ENCODE data around the gene CUZD1. TPM values are rescaled to one million over a fixed set of nuclear protein-coding genes. Genes with fewer than 3 reads are reported as not detected.

Gene CUZD1
- total and polyA plus RNA-seq, 9 of the 15 experiments (the other 6 are each of a cell fraction or from before 2014, with no cell fraction given) = 0.51 to 1.7 (median 1.1) TPM

DNA sequence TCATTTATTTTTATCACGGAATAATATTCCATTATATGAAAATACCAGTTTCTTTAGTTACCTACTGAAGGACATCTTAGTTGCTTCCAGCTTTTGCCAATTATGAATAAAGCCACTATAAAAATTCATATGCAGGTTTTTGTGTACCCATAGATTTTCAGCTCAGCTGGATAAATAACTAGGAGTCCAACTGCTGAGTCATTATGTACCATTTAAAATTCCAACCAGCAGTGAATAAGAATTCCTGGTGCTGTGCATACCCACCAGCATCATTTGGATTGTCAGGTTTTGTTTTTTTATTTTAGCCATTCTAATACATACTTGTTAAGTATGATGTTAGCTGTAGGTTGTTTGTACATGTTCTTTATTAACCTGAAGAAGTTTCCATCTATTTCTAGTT, 19.2 kb upstream of the CUZD1 start (continued):
- TF ChIP-seq, protein P1, sequence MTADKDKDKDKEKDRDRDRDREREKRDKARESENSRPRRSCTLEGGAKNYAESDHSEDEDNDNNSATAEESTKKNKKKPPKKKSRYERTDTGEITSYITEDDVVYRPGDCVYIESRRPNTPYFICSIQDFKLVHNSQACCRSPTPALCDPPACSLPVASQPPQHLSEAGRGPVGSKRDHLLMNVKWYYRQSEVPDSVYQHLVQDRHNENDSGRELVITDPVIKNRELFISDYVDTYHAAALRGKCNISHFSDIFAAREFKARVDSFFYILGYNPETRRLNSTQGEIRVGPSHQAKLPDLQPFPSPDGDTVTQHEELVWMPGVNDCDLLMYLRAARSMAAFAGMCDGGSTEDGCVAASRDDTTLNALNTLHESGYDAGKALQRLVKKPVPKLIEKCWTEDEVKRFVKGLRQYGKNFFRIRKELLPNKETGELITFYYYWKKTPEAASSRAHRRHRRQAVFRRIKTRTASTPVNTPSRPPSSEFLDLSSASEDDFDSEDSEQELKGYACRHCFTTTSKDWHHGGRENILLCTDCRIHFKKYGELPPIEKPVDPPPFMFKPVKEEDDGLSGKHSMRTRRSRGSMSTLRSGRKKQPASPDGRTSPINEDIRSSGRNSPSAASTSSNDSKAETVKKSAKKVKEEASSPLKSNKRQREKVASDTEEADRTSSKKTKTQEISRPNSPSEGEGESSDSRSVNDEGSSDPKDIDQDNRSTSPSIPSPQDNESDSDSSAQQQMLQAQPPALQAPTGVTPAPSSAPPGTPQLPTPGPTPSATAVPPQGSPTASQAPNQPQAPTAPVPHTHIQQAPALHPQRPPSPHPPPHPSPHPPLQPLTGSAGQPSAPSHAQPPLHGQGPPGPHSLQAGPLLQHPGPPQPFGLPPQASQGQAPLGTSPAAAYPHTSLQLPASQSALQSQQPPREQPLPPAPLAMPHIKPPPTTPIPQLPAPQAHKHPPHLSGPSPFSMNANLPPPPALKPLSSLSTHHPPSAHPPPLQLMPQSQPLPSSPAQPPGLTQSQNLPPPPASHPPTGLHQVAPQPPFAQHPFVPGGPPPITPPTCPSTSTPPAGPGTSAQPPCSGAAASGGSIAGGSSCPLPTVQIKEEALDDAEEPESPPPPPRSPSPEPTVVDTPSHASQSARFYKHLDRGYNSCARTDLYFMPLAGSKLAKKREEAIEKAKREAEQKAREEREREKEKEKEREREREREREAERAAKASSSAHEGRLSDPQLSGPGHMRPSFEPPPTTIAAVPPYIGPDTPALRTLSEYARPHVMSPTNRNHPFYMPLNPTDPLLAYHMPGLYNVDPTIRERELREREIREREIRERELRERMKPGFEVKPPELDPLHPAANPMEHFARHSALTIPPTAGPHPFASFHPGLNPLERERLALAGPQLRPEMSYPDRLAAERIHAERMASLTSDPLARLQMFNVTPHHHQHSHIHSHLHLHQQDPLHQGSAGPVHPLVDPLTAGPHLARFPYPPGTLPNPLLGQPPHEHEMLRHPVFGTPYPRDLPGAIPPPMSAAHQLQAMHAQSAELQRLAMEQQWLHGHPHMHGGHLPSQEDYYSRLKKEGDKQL (CRISPR knock-in tag; IDR thresholded peaks at IDR 0.05; ENCODE audit: borderline replicate concordance) = no peak
- TF ChIP-seq ZBTB1 (CRISPR knock-in tag; IDR thresholded peaks at IDR 0.05; ENCODE audit: borderline replicate concordance, low read depth) = no peak
- TF ChIP-seq ZNF778 (CRISPR knock-in tag; IDR thresholded peaks at IDR 0.05) = no peak
- TF ChIP-seq FOXA1 (IDR thresholded peaks at IDR 0.05; ENCODE audit: borderline replicate concordance) = no peak
- peak; percentile 42; the same call in 1 of the 2 replicates for TF ChIP-seq MAFG (tag; conservative IDR thresholded peaks at IDR 0.05)

DNA sequence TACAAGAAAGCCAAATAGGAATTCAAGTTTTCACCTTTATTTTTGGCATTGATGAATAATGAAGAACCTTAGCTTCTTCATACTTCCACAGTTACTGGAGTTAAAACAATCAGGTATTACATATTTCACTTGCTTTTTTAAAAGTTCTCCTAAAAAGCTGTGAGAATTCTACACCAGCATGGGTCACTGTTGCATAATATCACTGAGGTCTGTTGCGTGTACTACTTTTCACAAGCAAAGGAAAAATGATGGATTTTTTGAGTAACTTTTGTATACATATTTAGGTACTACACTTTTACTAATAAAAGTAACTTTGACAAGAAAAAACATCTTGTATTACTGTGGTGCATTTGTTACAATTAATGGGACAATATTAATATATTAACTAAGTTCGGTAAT, 18.5 kb upstream of the CUZD1 start:
- in situ Hi-C loops (cut with MboI) = no loop called here
- Histone ChIP-seq H3K27ac (ENCODE audit: extremely low read depth, low read depth, low read length) (no peak overlapping the region), H3K4me1 (replicated peaks in 1 of 2; ENCODE audit: control insufficient read depth in 2 of 2, insufficient read depth in 2 of 2, low read length in 2 of 2) (peaks cover 0 to 6% of the 10 kb centered on the region in 2 experiments; a peak in 2 of 5 replicates), H2AFZ (ENCODE audit: low read depth, low read length) (no peak overlapping the region), H3K4me2 (ENCODE audit: insufficient read depth, low read length) (no peak overlapping the region), H4K20me1 (replicated peaks; ENCODE audit: control insufficient read depth, insufficient read depth, low read length) (peaks cover 15% of the 10 kb centered on the region), H3K79me2 (ENCODE audit: control insufficient read depth, insufficient read depth, low read length) (peaks cover 60% of the 10 kb centered on the region), H3K27me3 (ENCODE audit: control insufficient read depth in 2 of 2, insufficient read depth in 2 of 2, low read length in 2 of 2) (no peaks in the 10 kb centered on the region), H3K4me3 (no peak overlapping the region), H3K9me3 (replicated peaks; ENCODE audit: control insufficient read depth, insufficient read depth, low read depth, low read length) (no peaks in the 10 kb centered on the region), H3K36me3 (ENCODE audit: control insufficient read depth, insufficient read depth, low read length) (no peaks in the 10 kb centered on the region), H3K9me1 (ENCODE audit: control insufficient read depth, insufficient read depth, low read length) (no peaks in the 10 kb centered on the region), H3K9ac (ENCODE audit: insufficient read depth in 1 of 2, low read depth in 2 of 2, low read length in 2 of 2) (no peak overlapping the region)
- intact Hi-C loops (cut with micrococcal nuclease) = no loop called here
- WGBS (ENCODE audit: insufficient coverage, low coverage, missing lambda C conversion rate) = 86% methylated on average over 2 of the region's 2 CpGs
- TF ChIP-seq CEBPG (CRISPR knock-in tag; IDR thresholded peaks at IDR 0.05) (no peak), CEBPG (tag; conservative IDR thresholded peaks at IDR 0.05 in 1 of 2, IDR thresholded peaks at IDR 0.05 in 1 of 2) (peak; percentile 17 to 27; a peak in 1 of 4 replicates), ZFX (CRISPR knock-in tag; IDR thresholded peaks at IDR 0.05) (no peak), ZNF146 (CRISPR knock-in tag; IDR thresholded peaks at IDR 0.05; ENCODE audit: unreplicated experiment) (no peak), ETV6 (IDR thresholded peaks at IDR 0.05; ENCODE audit: borderline replicate concordance in 1 of 2, low read depth in 2 of 2, low read length in 1 of 2) (no peak), ETV6 (CRISPR knock-in tag; IDR thresholded peaks at IDR 0.05; ENCODE audit: borderline replicate concordance) (no peak)
- DNase-seq (ENCODE audit: extremely low read depth in 1 of 4, low spot score in 3 of 4) (no peak), FAIRE-seq (no peak), ATAC-seq (no peak)
- ChIA-PET POLR2A (interaction anchor here (0.8 kb wide), 1 partner anchor 12 kb away, joined by 3 read pairs; no protein-coding TSS in a partner anchor), CTCF (ENCODE audit: low intra/inter-chr PET ratio) (no interaction called here)
- BruUV-seq (replicated peaks) = no TSS peak
